ENCODE measurements around the gene SIGMAR1. TPM values are rescaled to one million over a fixed set of nuclear protein-coding genes. Genes with fewer than 3 reads are reported as not detected.
"Not testable (repeated sequence)": the region's sequence is repeated elsewhere in the genome, so short reads cannot be mapped to it uniquely, and the experiment has no call there.

SIGMAR1 gene
- total RNA-seq, 2 donors from 2014 or later: 103 to 142 TPM

DNA sequence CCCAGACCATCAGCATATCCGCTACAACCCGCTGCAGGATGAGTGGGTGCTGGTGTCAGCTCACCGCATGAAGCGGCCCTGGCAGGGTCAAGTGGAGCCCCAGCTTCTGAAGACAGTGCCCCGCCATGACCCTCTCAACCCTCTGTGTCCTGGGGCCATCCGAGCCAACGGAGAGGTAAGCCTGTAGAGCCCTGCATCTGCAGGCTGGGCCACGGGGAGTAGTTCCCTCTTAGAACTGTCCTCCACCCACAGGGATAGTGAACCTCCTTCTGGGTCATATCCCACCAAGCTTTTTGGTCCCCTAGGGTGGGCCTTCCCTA is 9.5 kb upstream of the SIGMAR1 start:
- H3K27ac ChIP-seq: peak overlapping the region; percentile 78 to 80
- H3K4me3 ChIP-seq: peak overlapping the region; percentile 52 to 55
- peaks cover 12% of the 10 kb centered on the region for H3K4me1 ChIP-seq (replicated peaks)
- H3K27me3 ChIP-seq (replicated peaks; ENCODE audit: insufficient read depth): no peaks in the 10 kb centered on the region
- H3K9me3 ChIP-seq: no peaks in the 10 kb centered on the region
- intact Hi-C loops (cut with DNase I): no loop called here
- peaks cover 4 to 5% of the 10 kb centered on the region in 2 donors for H3K36me3 ChIP-seq
- TF ChIP-seq, protein P1, sequence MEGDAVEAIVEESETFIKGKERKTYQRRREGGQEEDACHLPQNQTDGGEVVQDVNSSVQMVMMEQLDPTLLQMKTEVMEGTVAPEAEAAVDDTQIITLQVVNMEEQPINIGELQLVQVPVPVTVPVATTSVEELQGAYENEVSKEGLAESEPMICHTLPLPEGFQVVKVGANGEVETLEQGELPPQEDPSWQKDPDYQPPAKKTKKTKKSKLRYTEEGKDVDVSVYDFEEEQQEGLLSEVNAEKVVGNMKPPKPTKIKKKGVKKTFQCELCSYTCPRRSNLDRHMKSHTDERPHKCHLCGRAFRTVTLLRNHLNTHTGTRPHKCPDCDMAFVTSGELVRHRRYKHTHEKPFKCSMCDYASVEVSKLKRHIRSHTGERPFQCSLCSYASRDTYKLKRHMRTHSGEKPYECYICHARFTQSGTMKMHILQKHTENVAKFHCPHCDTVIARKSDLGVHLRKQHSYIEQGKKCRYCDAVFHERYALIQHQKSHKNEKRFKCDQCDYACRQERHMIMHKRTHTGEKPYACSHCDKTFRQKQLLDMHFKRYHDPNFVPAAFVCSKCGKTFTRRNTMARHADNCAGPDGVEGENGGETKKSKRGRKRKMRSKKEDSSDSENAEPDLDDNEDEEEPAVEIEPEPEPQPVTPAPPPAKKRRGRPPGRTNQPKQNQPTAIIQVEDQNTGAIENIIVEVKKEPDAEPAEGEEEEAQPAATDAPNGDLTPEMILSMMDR (IDR thresholded peaks at IDR 0.05): no peak
- no peak for TF ChIP-seq POLR2A (IDR thresholded peaks at IDR 0.05)
- TF ChIP-seq POLR2AphosphoS5 (IDR thresholded peaks at IDR 0.05): no peak
- WGBS: 7% methylated on average over 8 of the region's 8 CpGs
- no peak for DNase-seq (ENCODE audit: low spot score)

GRCh38 chr9:34646211-34647083 is 8.9 kb upstream of the SIGMAR1 start, which contains the start of gene GALT:
GALT (plus strand) TSS chr9:34646675; CDS start chr9:34646705, 30 bp downstream.
- peak; percentile 89 for DNase-seq (ENCODE audit: low spot score)
- peaks cover 4 to 5% of the 10 kb centered on the region in 2 donors for H3K36me3 ChIP-seq
- peak within 1 kb of the TSS; percentile 78 to 80 for H3K27ac ChIP-seq
- intact Hi-C loops (cut with DNase I): no loop called here
- 5% methylated on average over 41 of the region's 43 CpGs for WGBS
- TF ChIP-seq, protein P1 (IDR thresholded peaks at IDR 0.05): peak; percentile 21 to 64 (median 46)
- TF ChIP-seq POLR2A (IDR thresholded peaks at IDR 0.05): peak; percentile 59
- TF ChIP-seq POLR2AphosphoS5 (IDR thresholded peaks at IDR 0.05): peak; percentile 88
- peak within 1 kb of the TSS; percentile 52 to 55 for H3K4me3 ChIP-seq
- peaks cover 8% of the 10 kb centered on the region for H3K4me1 ChIP-seq (replicated peaks)
- no peaks in the 10 kb centered on the region for H3K9me3 ChIP-seq
- no peaks in the 10 kb centered on the region for H3K27me3 ChIP-seq (replicated peaks; ENCODE audit: insufficient read depth)

DNA sequence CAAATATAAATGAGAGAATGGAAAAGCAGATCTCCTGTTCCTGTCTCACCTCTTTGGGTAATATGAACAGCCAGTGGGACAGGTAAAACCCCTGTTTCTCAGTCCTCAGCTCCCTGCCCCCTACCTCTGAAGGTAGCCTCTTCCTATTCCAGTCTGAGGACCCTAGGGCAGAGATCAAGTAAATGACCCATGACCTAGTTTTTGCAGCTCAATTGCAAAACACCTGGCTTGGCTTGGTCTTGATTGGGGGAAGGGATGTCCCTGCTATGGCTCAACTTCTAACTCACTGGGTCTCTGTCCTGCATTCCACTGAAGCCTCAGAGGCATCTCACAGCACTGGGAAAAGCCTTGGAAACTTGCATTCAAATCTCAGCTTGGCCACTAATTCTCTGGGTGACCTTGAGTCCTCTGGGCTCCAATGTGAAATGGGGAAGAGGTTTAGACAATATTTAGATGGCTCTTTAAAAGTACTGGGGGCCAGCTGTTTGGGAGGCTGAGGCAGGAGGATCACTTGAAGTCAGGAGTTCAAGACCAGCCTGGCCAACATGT is 7.3 kb upstream of the SIGMAR1 start:
- TF ChIP-seq POLR2AphosphoS5 (IDR thresholded peaks at IDR 0.05) (no peak), POLR2A (IDR thresholded peaks at IDR 0.05) (no peak)
- TF ChIP-seq, protein P1 (IDR thresholded peaks at IDR 0.05): no peak
- no peaks in the 10 kb centered on the region for H3K9me3 ChIP-seq
- peaks cover 7% of the 10 kb centered on the region for H3K4me1 ChIP-seq (replicated peaks)
- no peak overlapping the region for H3K27ac ChIP-seq
- DNase-seq (ENCODE audit: low spot score): no peak
- no peak overlapping the region for H3K4me3 ChIP-seq
- no peaks in the 10 kb centered on the region for H3K27me3 ChIP-seq (replicated peaks; ENCODE audit: insufficient read depth)
- peaks cover 3 to 5% of the 10 kb centered on the region in 2 donors for H3K36me3 ChIP-seq
- intact Hi-C loops (cut with DNase I): no loop called here

DNA sequence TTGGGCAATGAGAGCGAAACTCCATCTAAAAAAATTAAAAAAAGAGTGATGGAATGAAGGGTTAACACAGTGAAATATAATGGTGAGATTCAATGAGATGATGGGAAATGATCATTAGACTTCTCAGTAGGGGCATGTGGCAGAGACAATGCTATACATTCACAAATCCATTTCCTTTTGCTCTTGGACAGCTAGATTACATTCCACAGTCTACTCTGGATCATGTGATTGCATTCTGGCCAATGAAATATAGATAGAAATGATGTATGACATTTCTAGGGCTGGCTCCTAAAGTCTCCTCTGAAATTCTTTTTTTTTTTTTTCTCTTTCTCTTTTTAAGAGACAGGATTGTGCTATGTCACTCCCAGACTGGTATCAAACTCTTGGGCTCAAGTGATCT is 5.1 kb upstream of the SIGMAR1 start:
- no peak for DNase-seq (ENCODE audit: low spot score)
- no peak for TF ChIP-seq POLR2AphosphoS5 (IDR thresholded peaks at IDR 0.05)
- Histone ChIP-seq H3K4me1 (replicated peaks) (peaks cover 4% of the 10 kb centered on the region), H3K27ac (no peak overlapping the region), H3K9me3 (no peaks in the 10 kb centered on the region), H3K27me3 (replicated peaks; ENCODE audit: insufficient read depth) (no peaks in the 10 kb centered on the region), H3K4me3 (no peak overlapping the region), H3K36me3 (no peaks in the 10 kb centered on the region)
- intact Hi-C loops (cut with DNase I): no loop called here
- 100% methylated on average over 1 of the region's 1 CpG for whole genome bisulfite sequencing

GRCh38 chr9:34639322-34639721 is 1.7 kb upstream of the SIGMAR1 start:
- H3K4me3 ChIP-seq; H3K36me3 ChIP-seq; H3K4me1 ChIP-seq (replicated peaks); H3K9me3 ChIP-seq; H3K27ac ChIP-seq; H3K27me3 ChIP-seq (replicated peaks; ENCODE audit: insufficient read depth); intact Hi-C loops (cut with DNase I); DNase-seq (ENCODE audit: low spot score): not testable (repeated sequence)
- WGBS: 97% methylated on average over 8 of the region's 8 CpGs

DNA sequence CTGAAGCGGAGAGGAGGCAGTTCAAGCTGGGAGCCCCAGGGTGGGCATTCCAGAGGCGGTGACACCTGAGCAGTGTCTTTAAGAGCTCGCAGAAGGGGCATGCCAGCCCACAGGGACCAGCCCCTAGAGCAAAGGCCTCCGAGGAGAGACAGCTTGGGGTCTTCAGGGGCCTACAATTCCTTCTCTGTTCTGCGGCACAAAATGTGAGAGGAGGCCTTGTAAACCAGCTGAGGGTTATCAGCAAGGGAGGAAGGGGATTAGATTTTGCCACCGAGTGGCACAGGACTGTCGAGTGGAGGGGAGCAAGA is 505 bp upstream of the SIGMAR1 start:
- H3K9me3 ChIP-seq: no peaks in the 10 kb centered on the region
- no peaks in the 10 kb centered on the region for H3K4me1 ChIP-seq (replicated peaks)
- DNase-seq (ENCODE audit: low spot score): no peak
- TF ChIP-seq, protein P1 (IDR thresholded peaks at IDR 0.05): no peak
- TF ChIP-seq POLR2AphosphoS5 (IDR thresholded peaks at IDR 0.05) (no peak), POLR2A (IDR thresholded peaks at IDR 0.05) (no peak)
- no peaks in the 10 kb centered on the region for H3K36me3 ChIP-seq
- H3K27ac ChIP-seq: peak overlapping the region; percentile 78 to 87
- 12% methylated on average over 7 of the region's 7 CpGs for WGBS
- H3K4me3 ChIP-seq: peak overlapping the region; percentile 74 to 76
- H3K27me3 ChIP-seq (replicated peaks; ENCODE audit: insufficient read depth): no peaks in the 10 kb centered on the region
- intact Hi-C loops (cut with DNase I): no loop called here
